HEK293 (cell line): ENCODE results near the gene PCDHB8.
"Not testable (repeated sequence)": the region's sequence is repeated elsewhere in the genome, so short reads cannot be mapped to it uniquely, and the experiment has no call there.

Experiments
- CTCF ChIA-PET: fragments of 350-600 bp; formaldehyde crosslinking; extraction: SDS; loops from one replicate; lab custom pipeline; 2021; ENCODE audit warnings: antibody characterized with exemption; lab: Yijun Ruan, JAX
- POLR2A ChIA-PET: fragments of 300-600 bp; formaldehyde crosslinking; extraction: SDS; loops from one replicate; lab custom pipeline; 2020; ENCODE audit warnings: antibody characterized with exemption, inconsistent platforms; lab: Yijun Ruan, JAX
- H3K27ac ChIP-seq: fragments of 200-500 bp; sonication (Bioruptor generic); 2 replicates; pipeline ENCODE4 v1.5.1; 2014; ENCODE audit warnings: low read depth, low read length, control low read depth, inconsistent platforms; ENCODE audit errors: extremely low read depth
- H3K36me3 ChIP-seq, 2 experiments: fragments of 200-500 bp in 1 of 2; sonication (Bioruptor generic) in 1 of 2; 1 replicate in 1 of 2; 2 replicates in 1 of 2; pipeline ENCODE4 v1.5.1; 2014 to 2017; ENCODE audit warnings: inconsistent platforms in 2 of 2, low read length in 2 of 2; ENCODE audit not compliant: control insufficient read depth in 2 of 2, insufficient read depth in 1 of 2
- H3K4me1 ChIP-seq: fragments of 200-500 bp; sonication (Bioruptor generic); 2 replicates; pipeline ENCODE4 v1.5.1; 2014; ENCODE audit warnings: mild to moderate bottlenecking, low read length, inconsistent platforms; ENCODE audit not compliant: control insufficient read depth, insufficient read depth
- H3K4me3 ChIP-seq: 2 replicates; pipeline ENCODE4 v1.5.1; 2011; ENCODE audit warnings: low read depth, mild to moderate bottlenecking, control low read depth, low read length, moderate library complexity
- H3K9me3 ChIP-seq: fragments of 200-500 bp; sonication (Bioruptor generic); 2 replicates; pipeline ENCODE4 v1.5.1; 2014; ENCODE audit warnings: low read depth, low read length, inconsistent platforms; ENCODE audit not compliant: control insufficient read depth, insufficient read depth
- BCL11A ChIP-seq: fragments of 450-650 bp; formaldehyde crosslinking; IDR thresholded peaks from 2 replicates; pipeline ENCODE4 v1.5.1; 2016; ENCODE audit warnings: low read depth, missing biosample characterization, missing genetic modification characterization
- ZFHX2 ChIP-seq: fragments of 450-650 bp; formaldehyde crosslinking; conservative IDR thresholded peaks from 2 replicates; pipeline ENCODE4 v1.5.1; 2016; ENCODE audit warnings: missing biosample characterization, missing genetic modification characterization
- ZFP3 ChIP-seq: fragments of 450-650 bp; formaldehyde crosslinking; IDR thresholded peaks from 2 replicates; pipeline ENCODE4 v1.5.1; 2016; ENCODE audit warnings: low read depth, missing biosample characterization, missing genetic modification characterization
- ZNF274 ChIP-seq, 2 experiments: fragments of 200-500 bp in 1 of 2; fragments of 450-650 bp in 1 of 2; sonication (Bioruptor generic) in 1 of 2; formaldehyde crosslinking in 1 of 2; IDR thresholded peaks; 2 replicates each; pipeline versions ENCODE4 v1.5.1 to v1.6.1; 2014 to 2016; ENCODE audit warnings: borderline replicate concordance in 1 of 2, inconsistent platforms in 1 of 2, low read length in 1 of 2, missing biosample characterization in 1 of 2, missing genetic modification characterization in 1 of 2
- ZNF629 ChIP-seq: fragments of 450-650 bp; formaldehyde crosslinking; IDR thresholded peaks from 2 replicates; pipeline ENCODE4 v1.5.1; 2017; ENCODE audit warnings: missing biosample characterization, missing genetic modification characterization
- ZNF654 ChIP-seq: fragments of 450-650 bp; formaldehyde crosslinking; IDR thresholded peaks from 2 replicates; pipeline ENCODE4 v1.5.1; 2016; ENCODE audit warnings: low read depth, missing biosample characterization, missing genetic modification characterization

PCDHB8 gene

GRCh38 chr5:141184117-141184855 lies 6.7 kb downstream of the PCDHB8 start:
- CTCF ChIA-PET = interaction anchor here (1.8 kb wide), 1 partner anchor 34 kb away, joined by 6 read pairs; the partner anchor contains the start of gene PCDHB6
- POLR2A ChIA-PET, H3K4me1 ChIP-seq, H3K4me3 ChIP-seq, H3K36me3 ChIP-seq, H3K9me3 ChIP-seq, H3K27ac ChIP-seq: not testable (repeated sequence)

GRCh38 chr5:141186897-141187512 lies 9.4 kb downstream of the PCDHB8 start, which contains the start of gene PCDHB9:
Gene PCDHB9, plus strand, starts transcription at chr5:141187161. Its CDS starts 158 bp downstream, at chr5:141187319.
- POLR2A ChIA-PET = no interaction called here
- CTCF ChIA-PET = interaction anchor here (0.5 to 2.4 kb wide), 21 partner anchors 9 to 377 kb away, joined by 3 to 12 read pairs (median 4); partner anchors contain the start of genes PCDHB11, PCDHB15, PCDHB2 and PCDHB8

GRCh38 chr5:141188682-141189081 lies 11.1 kb downstream of the PCDHB8 start:
- H3K4me1 ChIP-seq, CTCF ChIA-PET, H3K9me3 ChIP-seq, H3K36me3 ChIP-seq, H3K27ac ChIP-seq, POLR2A ChIA-PET, H3K4me3 ChIP-seq: not testable (repeated sequence)

More at GRCh38 chr5:141186897-141187512, 9.4 kb downstream of the PCDHB8 start, which contains the start of gene PCDHB9:
- H3K36me3 ChIP-seq = no peaks in the 10 kb centered on the region
- TF ChIP-seq ZFHX2 (no peak), ZNF629 (tag by site-specific recombination) (no peak), ZNF654 (tag by site-specific recombination) (peak; percentile 34; the same call in 1 of the 2 replicates), ZFP3 (tag by site-specific recombination) (no peak)
- TF ChIP-seq, all 188 proteins: peak for 1
- no peaks in the 10 kb centered on the region for H3K9me3 ChIP-seq
- no peaks in the 10 kb centered on the region for H3K4me1 ChIP-seq
- no peak within 1 kb of the TSS for H3K27ac ChIP-seq
- H3K4me3 ChIP-seq = no peak within 1 kb of the TSS

- H3K4me3 ChIP-seq, H3K27ac ChIP-seq, CTCF ChIA-PET, POLR2A ChIA-PET, H3K9me3 ChIP-seq, H3K36me3 ChIP-seq, H3K4me1 ChIP-seq: not testable (repeated sequence)
These were observed 11.5 kb downstream of the PCDHB8 start for GRCh38 chr5:141189131-141189530.

- Histone ChIP-seq H3K36me3 (no peaks in the 10 kb centered on the region), H3K4me1 (no peaks in the 10 kb centered on the region), H3K4me3 (no peak within 1 kb of the TSS), H3K9me3 (no peaks in the 10 kb centered on the region), H3K27ac (no peak within 1 kb of the TSS)
- TF ChIP-seq BCL11A (tag by site-specific recombination) = no peak
- TF ChIP-seq ZNF654 (tag by site-specific recombination) = peak; percentile 62
- TF ChIP-seq ZNF274 (IDR thresholded peaks at IDR 0.05; ENCODE audit: low read length) = no peak
- TF ChIP-seq ZNF274 (tag by site-specific recombination; IDR thresholded peaks at IDR 0.05; ENCODE audit: borderline replicate concordance) = no peak
- ChIA-PET CTCF (interaction anchor here (0.6 to 2.2 kb wide), 18 partner anchors 11 to 1652 kb away, joined by 3 to 12 read pairs (median 3); partner anchors contain the start of genes PCDHB14, PCDHB16, PCDHB2 and PCDHGA2), POLR2A (no interaction called here)
These were observed 14.6 kb downstream of the PCDHB8 start, which contains the start of gene PCDHB10 for GRCh38 chr5:141192110-141192725. Gene PCDHB10, plus strand, starts transcription at chr5:141192353. Its CDS starts 200 bp downstream, at chr5:141192553.

GRCh38 chr5:141194332-141194731 lies 16.7 kb downstream of the PCDHB8 start:
- H3K27ac ChIP-seq, H3K9me3 ChIP-seq, H3K36me3 ChIP-seq, H3K4me3 ChIP-seq, H3K4me1 ChIP-seq, CTCF ChIA-PET, POLR2A ChIA-PET: not testable (repeated sequence)
